ENCODE results near the gene SUN1.

DNA sequence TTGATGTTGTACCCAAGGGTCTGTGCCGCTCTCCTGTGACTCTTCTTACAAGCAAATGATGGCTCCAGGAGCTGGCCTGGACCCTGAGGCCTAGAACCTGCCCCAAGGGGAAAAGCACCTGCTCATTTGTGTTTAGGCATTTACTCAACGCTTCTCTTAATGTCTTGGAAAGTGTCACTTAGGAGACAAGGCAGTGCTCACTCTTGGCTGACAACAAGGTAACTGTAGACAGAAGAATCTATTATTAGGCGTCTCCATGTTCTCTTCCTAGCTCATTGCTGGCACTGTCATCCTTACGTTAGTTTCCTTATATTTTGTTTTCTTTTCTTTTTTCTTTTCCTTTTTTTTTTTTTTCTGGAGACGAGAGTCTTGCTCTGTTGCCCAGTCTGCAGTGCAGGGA lies 38.1 kb upstream of the SUN1 start:
- TF ChIP-seq POLR2A (IDR thresholded peaks at IDR 0.05): no peak
- TF ChIP-seq, protein P1, sequence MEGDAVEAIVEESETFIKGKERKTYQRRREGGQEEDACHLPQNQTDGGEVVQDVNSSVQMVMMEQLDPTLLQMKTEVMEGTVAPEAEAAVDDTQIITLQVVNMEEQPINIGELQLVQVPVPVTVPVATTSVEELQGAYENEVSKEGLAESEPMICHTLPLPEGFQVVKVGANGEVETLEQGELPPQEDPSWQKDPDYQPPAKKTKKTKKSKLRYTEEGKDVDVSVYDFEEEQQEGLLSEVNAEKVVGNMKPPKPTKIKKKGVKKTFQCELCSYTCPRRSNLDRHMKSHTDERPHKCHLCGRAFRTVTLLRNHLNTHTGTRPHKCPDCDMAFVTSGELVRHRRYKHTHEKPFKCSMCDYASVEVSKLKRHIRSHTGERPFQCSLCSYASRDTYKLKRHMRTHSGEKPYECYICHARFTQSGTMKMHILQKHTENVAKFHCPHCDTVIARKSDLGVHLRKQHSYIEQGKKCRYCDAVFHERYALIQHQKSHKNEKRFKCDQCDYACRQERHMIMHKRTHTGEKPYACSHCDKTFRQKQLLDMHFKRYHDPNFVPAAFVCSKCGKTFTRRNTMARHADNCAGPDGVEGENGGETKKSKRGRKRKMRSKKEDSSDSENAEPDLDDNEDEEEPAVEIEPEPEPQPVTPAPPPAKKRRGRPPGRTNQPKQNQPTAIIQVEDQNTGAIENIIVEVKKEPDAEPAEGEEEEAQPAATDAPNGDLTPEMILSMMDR (IDR thresholded peaks at IDR 0.05): no peak
